Astrocyte (in vitro differentiated cells and primary cell): ENCODE measurements around the gene RAB6B. TPM values are rescaled to one million over a fixed set of nuclear protein-coding genes. Genes with fewer than 3 reads are reported as not detected.

Experiments used
- DNase-seq: peaks from one replicate; pipeline ENCODE4 v3.0.0-alpha.2; 2010; ENCODE audit warnings: low read depth
- FAIRE-seq: peaks from 2 replicates; lab custom pipeline; 2011; peaks lifted over from hg19 to GRCh38; lab: Jason Lieb, UNC
- H2AFZ ChIP-seq: 2 replicates; pipeline ENCODE4 v1.6.0; 2012; ENCODE audit warnings: low read depth, low read length, inconsistent platforms
- H3K27ac ChIP-seq: 2 replicates; pipeline ENCODE4 v1.5.1; 2011; ENCODE audit warnings: low read depth, low read length, inconsistent platforms
- H3K27me3 ChIP-seq: 2 replicates; pipeline ENCODE4 v1.6.0; 2011; ENCODE audit warnings: low read length, inconsistent platforms; ENCODE audit not compliant: insufficient read depth
- H3K36me3 ChIP-seq: 2 replicates; pipeline ENCODE4 v1.5.1; 2011; ENCODE audit warnings: low read length, inconsistent platforms; ENCODE audit not compliant: insufficient read depth
- H3K4me1 ChIP-seq: 2 replicates; pipeline ENCODE4 v1.5.1; 2011; ENCODE audit warnings: low read length, inconsistent platforms; ENCODE audit not compliant: insufficient read depth
- H3K4me2 ChIP-seq: 2 replicates; pipeline ENCODE4 v1.6.0; 2012; ENCODE audit warnings: low read length, inconsistent platforms
- H3K4me3 ChIP-seq: 2 replicates; pipeline ENCODE4 v1.5.1; 2011; ENCODE audit warnings: low read depth, mild to moderate bottlenecking, low read length, inconsistent platforms; ENCODE audit not compliant: insufficient read depth
- H3K79me2 ChIP-seq: 2 replicates; pipeline ENCODE4 v1.6.0; 2012; ENCODE audit warnings: mild to moderate bottlenecking, low read length, inconsistent platforms; ENCODE audit not compliant: insufficient read depth
- H3K9ac ChIP-seq: 2 replicates; pipeline ENCODE4 v1.6.0; 2012; ENCODE audit warnings: mild to moderate bottlenecking, low read length, inconsistent platforms
- H3K9me3 ChIP-seq: 2 replicates; pipeline ENCODE4 v1.5.1; 2012; ENCODE audit warnings: low read depth, mild to moderate bottlenecking, low read length, inconsistent platforms; ENCODE audit not compliant: insufficient read depth
- H4K20me1 ChIP-seq: 2 replicates; pipeline ENCODE4 v1.6.0; 2012; ENCODE audit warnings: low read length, inconsistent platforms; ENCODE audit not compliant: insufficient read depth
- H3K27ac Mint-ChIP-seq: one replicate; pipeline ENCODE4 v1.8.0; 2021; ENCODE audit warnings: mild to moderate bottlenecking, mixed read lengths; ENCODE audit not compliant: unreplicated experiment
- H3K27me3 Mint-ChIP-seq: one replicate; pipeline ENCODE4 v1.8.0; 2021; ENCODE audit warnings: low read depth, mixed read lengths; ENCODE audit not compliant: unreplicated experiment
- H3K36me3 Mint-ChIP-seq: one replicate; pipeline ENCODE4 v1.8.0; 2021; ENCODE audit warnings: low read depth, mixed read lengths; ENCODE audit not compliant: unreplicated experiment
- H3K4me1 Mint-ChIP-seq: one replicate; pipeline ENCODE4 v1.8.0; 2021; ENCODE audit warnings: low read depth, mixed read lengths; ENCODE audit not compliant: unreplicated experiment
- H3K4me3 Mint-ChIP-seq: one replicate; pipeline ENCODE4 v1.8.0; 2021; ENCODE audit warnings: mild to moderate bottlenecking, moderate library complexity, mixed read lengths; ENCODE audit not compliant: unreplicated experiment
- H3K9me3 Mint-ChIP-seq: one replicate; pipeline ENCODE4 v1.8.0; 2021; ENCODE audit warnings: mild to moderate bottlenecking, mixed read lengths; ENCODE audit not compliant: unreplicated experiment
- EZH2 ChIP-seq: IDR thresholded peaks from 2 replicates; pipeline ENCODE4 v1.6.1; 2012; ENCODE audit warnings: mild to moderate bottlenecking, low read length, inconsistent platforms; ENCODE audit not compliant: insufficient read depth
- total RNA-seq: library from RNA; stranded (reverse); gene quantifications from 2 replicates; pipeline ENCODE4 v1.2.1, GENCODE V29; 2021
- TF ChIP-seq, protein P1 (sequence below): IDR thresholded peaks from 2 replicates; pipeline ENCODE4 v1.5.1; 2011; ENCODE audit warnings: low read depth, mild to moderate bottlenecking, inconsistent platforms, low read length, moderate library complexity; ENCODE audit not compliant: insufficient read depth

RAB6B gene
- total RNA-seq, 1 donor from 2014 or later = 61.8 TPM

DNA sequence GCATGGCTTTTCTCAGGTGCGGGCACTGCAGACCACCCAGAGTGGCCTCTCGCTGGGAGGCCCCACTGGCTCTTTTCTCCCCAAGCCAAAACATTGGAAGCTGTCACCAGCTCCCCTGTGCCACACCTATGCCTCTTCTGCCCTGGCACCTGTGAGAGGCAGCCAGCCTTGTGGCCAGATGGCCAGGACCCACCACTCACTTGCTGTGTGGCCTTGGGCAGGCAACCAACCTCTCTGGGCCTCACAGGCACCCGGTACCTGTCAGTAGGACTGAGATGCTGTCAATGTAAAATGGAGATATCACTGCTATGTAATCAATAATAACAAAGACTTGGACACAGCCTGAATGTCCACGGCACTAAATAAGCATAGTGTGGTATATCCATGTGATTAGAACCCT lies 53.5 kb downstream of the RAB6B start:
- Histone ChIP-seq H2AFZ (no peak overlapping the region), H3K9me3 (no peaks in the 10 kb centered on the region), H3K9ac (no peak overlapping the region), H3K4me1 (peaks cover 8% of the 10 kb centered on the region), H3K27ac (no peak overlapping the region), H3K36me3 (no peaks in the 10 kb centered on the region), H4K20me1 (peaks cover 4% of the 10 kb centered on the region), H3K4me2 (no peak overlapping the region), H3K27me3 (no peaks in the 10 kb centered on the region), H3K79me2 (no peaks in the 10 kb centered on the region), H3K4me3 (no peak overlapping the region)
- H3K36me3 Mint-ChIP-seq = peaks cover 26% of the 10 kb centered on the region
- H3K27ac Mint-ChIP-seq = no peak overlapping the region
- FAIRE-seq (no peak), DNase-seq (no peak)
- H3K4me3 Mint-ChIP-seq = no peak overlapping the region
- peaks cover 11% of the 10 kb centered on the region for H3K4me1 Mint-ChIP-seq
- no peak for TF ChIP-seq EZH2
- TF ChIP-seq, protein P1, sequence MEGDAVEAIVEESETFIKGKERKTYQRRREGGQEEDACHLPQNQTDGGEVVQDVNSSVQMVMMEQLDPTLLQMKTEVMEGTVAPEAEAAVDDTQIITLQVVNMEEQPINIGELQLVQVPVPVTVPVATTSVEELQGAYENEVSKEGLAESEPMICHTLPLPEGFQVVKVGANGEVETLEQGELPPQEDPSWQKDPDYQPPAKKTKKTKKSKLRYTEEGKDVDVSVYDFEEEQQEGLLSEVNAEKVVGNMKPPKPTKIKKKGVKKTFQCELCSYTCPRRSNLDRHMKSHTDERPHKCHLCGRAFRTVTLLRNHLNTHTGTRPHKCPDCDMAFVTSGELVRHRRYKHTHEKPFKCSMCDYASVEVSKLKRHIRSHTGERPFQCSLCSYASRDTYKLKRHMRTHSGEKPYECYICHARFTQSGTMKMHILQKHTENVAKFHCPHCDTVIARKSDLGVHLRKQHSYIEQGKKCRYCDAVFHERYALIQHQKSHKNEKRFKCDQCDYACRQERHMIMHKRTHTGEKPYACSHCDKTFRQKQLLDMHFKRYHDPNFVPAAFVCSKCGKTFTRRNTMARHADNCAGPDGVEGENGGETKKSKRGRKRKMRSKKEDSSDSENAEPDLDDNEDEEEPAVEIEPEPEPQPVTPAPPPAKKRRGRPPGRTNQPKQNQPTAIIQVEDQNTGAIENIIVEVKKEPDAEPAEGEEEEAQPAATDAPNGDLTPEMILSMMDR = no peak
- no peaks in the 10 kb centered on the region for H3K9me3 Mint-ChIP-seq
- H3K27me3 Mint-ChIP-seq = no peaks in the 10 kb centered on the region

DNA sequence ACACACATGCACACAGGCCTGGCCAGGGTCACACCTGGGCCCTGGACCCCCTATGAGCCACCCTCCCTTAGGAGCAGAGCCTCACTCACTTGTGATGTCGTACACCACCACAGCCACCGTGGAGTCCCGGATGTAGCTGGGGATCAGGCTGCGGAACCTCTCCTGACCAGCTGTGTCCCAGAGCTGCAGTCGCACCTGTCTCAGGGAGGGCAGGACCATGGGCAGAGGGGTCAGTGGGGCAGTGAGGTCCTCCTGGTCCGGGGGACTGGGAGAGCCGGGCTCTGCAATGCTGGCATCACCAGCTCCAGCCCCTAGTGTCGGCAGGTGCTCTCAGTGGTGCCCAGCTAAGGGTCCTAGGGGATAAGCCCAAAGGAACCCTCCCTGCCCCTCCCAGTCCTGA lies 54.5 kb downstream of the RAB6B start:
- no peak overlapping the region for H3K27ac Mint-ChIP-seq
- Histone ChIP-seq H3K4me3 (no peak overlapping the region), H4K20me1 (peaks cover 4% of the 10 kb centered on the region), H3K9ac (no peak overlapping the region), H3K27ac (no peak overlapping the region), H3K9me3 (no peaks in the 10 kb centered on the region), H2AFZ (no peak overlapping the region), H3K4me1 (peaks cover 8% of the 10 kb centered on the region), H3K79me2 (no peaks in the 10 kb centered on the region), H3K36me3 (no peaks in the 10 kb centered on the region), H3K27me3 (no peaks in the 10 kb centered on the region), H3K4me2 (no peak overlapping the region)
- H3K9me3 Mint-ChIP-seq = no peaks in the 10 kb centered on the region
- H3K4me3 Mint-ChIP-seq = no peak overlapping the region
- peaks cover 28% of the 10 kb centered on the region for H3K36me3 Mint-ChIP-seq
- no peak for TF ChIP-seq EZH2
- TF ChIP-seq, protein P1 = no peak
- FAIRE-seq (no peak), DNase-seq (no peak)
- H3K4me1 Mint-ChIP-seq = peaks cover 11% of the 10 kb centered on the region
- no peaks in the 10 kb centered on the region for H3K27me3 Mint-ChIP-seq

DNA sequence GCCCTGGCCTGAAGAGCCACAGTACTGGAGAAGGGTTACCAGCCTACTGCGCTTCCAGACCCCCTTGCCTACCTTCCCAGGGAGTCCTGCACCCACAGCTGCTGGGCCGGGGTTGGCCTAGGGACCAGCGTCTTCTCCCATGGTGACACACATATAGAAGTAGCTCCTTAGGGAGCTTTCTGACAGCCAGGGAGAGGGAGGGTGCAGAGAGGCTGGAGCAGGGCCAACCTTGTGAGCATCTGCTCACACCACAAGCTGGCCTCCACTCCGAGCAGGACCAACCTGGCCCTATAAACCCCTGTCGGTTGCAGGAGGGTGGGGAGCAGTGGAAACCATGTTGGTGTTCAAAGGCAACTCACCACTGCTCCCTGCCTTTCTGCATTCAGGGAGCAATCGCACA lies 54.9 kb downstream of the RAB6B start:
- DNase-seq (no peak), FAIRE-seq (no peak)
- Mint-ChIP-seq H3K27ac (no peak overlapping the region), H3K4me1 (peaks cover 11% of the 10 kb centered on the region), H3K36me3 (peaks cover 28% of the 10 kb centered on the region), H3K9me3 (no peaks in the 10 kb centered on the region), H3K27me3 (no peaks in the 10 kb centered on the region), H3K4me3 (no peak overlapping the region)
- H3K27me3 ChIP-seq = no peaks in the 10 kb centered on the region
- H2AFZ ChIP-seq = no peak overlapping the region
- H3K36me3 ChIP-seq = no peaks in the 10 kb centered on the region
- no peak overlapping the region for H3K4me2 ChIP-seq
- H3K27ac ChIP-seq = no peak overlapping the region
- H3K4me3 ChIP-seq = no peak overlapping the region
- H3K9ac ChIP-seq = no peak overlapping the region
- TF ChIP-seq, protein P1 = no peak
- TF ChIP-seq EZH2 = no peak
- H3K9me3 ChIP-seq = no peaks in the 10 kb centered on the region
- H4K20me1 ChIP-seq = peaks cover 4% of the 10 kb centered on the region
- H3K79me2 ChIP-seq = no peaks in the 10 kb centered on the region
- H3K4me1 ChIP-seq = peaks cover 8% of the 10 kb centered on the region
